Liver (tissue), 9 donors: ENCODE results near the gene LHCGR. TPM values are rescaled to one million over a fixed set of nuclear protein-coding genes. Genes with fewer than 3 reads are reported as not detected.

Source experiments
- DNase-seq: peaks from one replicate; pipeline ENCODE4 v3.0.0-alpha.2; 2017; ENCODE audit warnings: low spot score
- H3K27ac ChIP-seq, 2 donors: one replicate each; pipeline ENCODE4 v1.7.0; 2013; ENCODE audit warnings: inconsistent platforms in 2 of 2, low read length in 2 of 2, control low read depth in 1 of 2, low read depth in 1 of 2, mild to moderate bottlenecking in 1 of 2
- H3K27me3 ChIP-seq, 4 donors: one replicate each; pipeline versions ENCODE4 v1.6.1 to v1.7.0; 2013; ENCODE audit warnings: low read length in 3 of 4, inconsistent platforms in 1 of 4, mild to moderate bottlenecking in 1 of 4, moderate library complexity in 1 of 4; ENCODE audit not compliant: control insufficient read depth in 4 of 4, insufficient read depth in 4 of 4
- H3K36me3 ChIP-seq, 4 donors: one replicate each; pipeline versions ENCODE4 v1.6.1 to v1.7.0; 2013; ENCODE audit warnings: low read length in 3 of 4, mild to moderate bottlenecking in 3 of 4, low read depth in 1 of 4, moderate library complexity in 1 of 4; ENCODE audit not compliant: control insufficient read depth in 4 of 4, insufficient read depth in 3 of 4
- H3K4me1 ChIP-seq, 4 donors: one replicate each; pipeline versions ENCODE4 v1.6.1 to v1.7.0; 2013; ENCODE audit warnings: low read length in 3 of 4, mild to moderate bottlenecking in 3 of 4, moderate library complexity in 1 of 4; ENCODE audit not compliant: control insufficient read depth in 4 of 4, insufficient read depth in 4 of 4
- H3K4me3 ChIP-seq, 3 donors: one replicate each; pipeline versions ENCODE4 v1.6.1 to v1.7.0; 2013; ENCODE audit warnings: low read length in 3 of 3, control low read depth in 1 of 3, low read depth in 1 of 3, mild to moderate bottlenecking in 1 of 3
- H3K9ac ChIP-seq, 2 donors: one replicate each; pipeline ENCODE4 v1.7.0; 2013; ENCODE audit warnings: low read length in 2 of 2, mild to moderate bottlenecking in 2 of 2, moderate library complexity in 2 of 2, control low read depth in 1 of 2, low read depth in 1 of 2
- H3K9me3 ChIP-seq, 4 donors: one replicate each; pipeline versions ENCODE4 v1.6.1 to v1.7.0; 2013; ENCODE audit warnings: low read length in 3 of 4; ENCODE audit not compliant: control insufficient read depth in 4 of 4
- ATF3 ChIP-seq: IDR thresholded peaks from 2 replicates; pipeline ENCODE4 v1.6.1; 2016; ENCODE audit warnings: antibody characterized with exemption
- CTCF ChIP-seq: fragments of 150-350 bp; IDR thresholded peaks from 2 replicates; pipeline ENCODE4 v1.5.1; 2017; ENCODE audit warnings: improper control_type of control experiment, low read depth, low read length; ENCODE audit not compliant: missing input control
- EGR1 ChIP-seq, 2 donors: IDR thresholded peaks; 2 replicates each; pipeline ENCODE4 v1.6.1; 2016 to 2018; ENCODE audit warnings: antibody characterized with exemption in 2 of 2, low read depth in 2 of 2
- FOXA1 ChIP-seq: IDR thresholded peaks from 2 replicates; pipeline ENCODE4 v1.6.1; 2016; ENCODE audit warnings: antibody characterized with exemption
- FOXA2 ChIP-seq: IDR thresholded peaks from 2 replicates; pipeline ENCODE4 v1.6.1; 2016; ENCODE audit warnings: antibody characterized with exemption
- GABPA ChIP-seq, 2 donors: IDR thresholded peaks in 1 of 2; conservative IDR thresholded peaks in 1 of 2; 2 replicates each; pipeline ENCODE4 v1.6.1; 2016; ENCODE audit warnings: antibody characterized with exemption in 2 of 2, mild to moderate bottlenecking in 1 of 2, moderate library complexity in 1 of 2
- HNF4A ChIP-seq, 2 donors: conservative IDR thresholded peaks; 2 replicates each; pipeline ENCODE4 v1.6.1; 2016; ENCODE audit warnings: antibody characterized with exemption in 2 of 2, mild to moderate bottlenecking in 2 of 2
- HNF4G ChIP-seq: IDR thresholded peaks from 2 replicates; pipeline ENCODE4 v1.6.1; 2016; ENCODE audit warnings: antibody characterized with exemption
- JUND ChIP-seq, 2 donors: IDR thresholded peaks; 2 replicates each; pipeline ENCODE4 v1.6.1; 2016; ENCODE audit warnings: antibody characterized with exemption in 2 of 2
- NR2F2 ChIP-seq: IDR thresholded peaks from 2 replicates; pipeline ENCODE4 v1.6.1; 2016; ENCODE audit warnings: antibody characterized with exemption
- RAD21 ChIP-seq, 2 donors: IDR thresholded peaks; 2 replicates each; pipeline ENCODE4 v1.6.1; 2016; ENCODE audit warnings: antibody characterized with exemption in 2 of 2, mild to moderate bottlenecking in 2 of 2
- REST ChIP-seq: IDR thresholded peaks from 2 replicates; pipeline ENCODE4 v1.6.1; 2016; ENCODE audit warnings: antibody characterized with exemption, mild to moderate bottlenecking
- RXRA ChIP-seq, 2 donors: IDR thresholded peaks; 2 replicates each; pipeline ENCODE4 v1.6.1; 2017 to 2018; ENCODE audit warnings: antibody characterized with exemption in 2 of 2, mild to moderate bottlenecking in 1 of 2
- SP1 ChIP-seq: IDR thresholded peaks from 2 replicates; pipeline ENCODE4 v1.6.1; 2018; ENCODE audit warnings: antibody characterized with exemption, mild to moderate bottlenecking
- YY1 ChIP-seq: IDR thresholded peaks from 2 replicates; pipeline ENCODE4 v1.6.1; 2016; ENCODE audit warnings: antibody characterized with exemption, mild to moderate bottlenecking
- ZBTB33 ChIP-seq: IDR thresholded peaks from 2 replicates; pipeline ENCODE4 v1.6.1; 2016; ENCODE audit warnings: antibody characterized with exemption
- WGBS: extraction: QIAGEN DNeasy Blood & Tissue Kit; methylation state at CpG from one replicate; pipeline ENCODE4 v1.1.7; 2013; 5-methylcytosine and 5-hydroxymethylcytosine counted together
- polyA plus RNA-seq, 2 donors: library from polyadenylated mRNA; stranded (reverse) in 1 of 2; unstranded in 1 of 2; fragments of 200-250 nt in 1 of 2; fragments of >200 nt in 1 of 2; fragmentation: Nextera tagmentation in 1 of 2; extraction: Ambion mirVana in 1 of 2; gene quantifications; one replicate each; pipeline versions ENCODE4 v1.2.1 to v1.2.3, GENCODE V29; 2013 to 2015
- total RNA-seq, 2 donors: library from RNA; depleted of rRNA; stranded (reverse); fragments of >200 nt; gene quantifications; one replicate each; pipeline ENCODE4 v1.2.3, GENCODE V29; 2014
- TF ChIP-seq, protein P1 (sequence below): IDR thresholded peaks from 2 replicates; pipeline ENCODE4 v1.6.1; 2016; ENCODE audit warnings: antibody characterized with exemption
- donor health status: healthy.
- donor health status: healthy.
- donor health status: healthy.
- donor health status: healthy.
- donor health status: healthy.

The LHCGR gene
- total and polyA plus RNA-seq, 4 donors, result not detected

GRCh38 chr2:48736251-48736650 lies 19.3 kb downstream of the LHCGR start (continued):
- TF ChIP-seq RAD21 (IDR thresholded peaks at IDR 0.05) (no peak), RXRA (IDR thresholded peaks at IDR 0.05) (no peak), HNF4A (conservative IDR thresholded peaks at IDR 0.05) (no peak), EGR1 (IDR thresholded peaks at IDR 0.05; ENCODE audit: low read depth in 2 of 2) (no peak)

DNA sequence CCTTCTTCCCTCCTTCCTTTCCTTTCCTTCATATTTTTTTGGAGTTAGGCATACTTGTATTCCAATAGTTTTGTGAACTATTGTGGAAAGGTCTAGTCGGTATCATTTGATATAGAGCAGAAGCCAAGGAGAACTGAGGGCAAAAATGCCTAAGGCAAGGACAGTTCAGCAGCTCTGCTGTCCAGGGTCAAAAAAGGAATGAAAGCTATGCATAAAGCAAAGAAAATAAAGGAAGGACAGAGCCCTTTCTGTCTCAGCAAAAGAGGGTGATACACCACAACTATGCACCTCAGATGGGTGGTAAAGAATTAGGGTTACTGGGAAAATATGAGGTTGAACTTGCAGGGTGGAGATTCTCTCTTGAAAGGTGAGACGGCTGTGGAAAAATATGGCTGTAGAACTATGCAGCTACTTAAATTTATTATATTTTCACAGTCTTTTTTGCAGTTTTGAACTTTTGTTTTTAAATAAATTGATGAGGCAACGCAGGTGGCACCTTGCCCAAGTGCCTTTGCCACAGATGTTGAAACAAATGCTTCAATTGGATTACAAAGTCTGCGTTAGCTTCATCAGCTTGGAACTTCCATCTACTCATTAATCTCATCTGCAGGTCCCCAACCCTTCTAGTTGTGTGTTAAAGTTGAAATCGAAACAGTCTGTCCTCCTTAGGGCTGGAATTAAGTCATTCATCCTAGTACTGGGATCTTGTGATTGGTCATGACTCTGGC lies 20.8 kb downstream of the LHCGR start:
- H3K27me3 ChIP-seq, result no peaks in the 10 kb centered on the region
- no peak overlapping the region for H3K4me3 ChIP-seq
- no peak overlapping the region for H3K27ac ChIP-seq
- H3K4me1 ChIP-seq, result no peaks in the 10 kb centered on the region
- DNase-seq, result no peak
- 56% methylated on average over 5 of the region's 5 CpGs for WGBS
- no peaks in the 10 kb centered on the region for H3K36me3 ChIP-seq
- H3K9me3 ChIP-seq, result no peaks in the 10 kb centered on the region
- no peak for TF ChIP-seq HNF4G
- TF ChIP-seq ZBTB33, result no peak
- no peak for TF ChIP-seq GABPA (IDR thresholded peaks at IDR 0.05 in 1 of 2, conservative IDR thresholded peaks at IDR 0.05 in 1 of 2)
- no peak for TF ChIP-seq RXRA (IDR thresholded peaks at IDR 0.05)
- no peak for TF ChIP-seq NR2F2
- no peak for TF ChIP-seq RAD21 (IDR thresholded peaks at IDR 0.05)
- TF ChIP-seq, protein P1, sequence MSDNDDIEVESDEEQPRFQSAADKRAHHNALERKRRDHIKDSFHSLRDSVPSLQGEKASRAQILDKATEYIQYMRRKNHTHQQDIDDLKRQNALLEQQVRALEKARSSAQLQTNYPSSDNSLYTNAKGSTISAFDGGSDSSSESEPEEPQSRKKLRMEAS, result no peak
- no peak for TF ChIP-seq FOXA2
- TF ChIP-seq SP1, result no peak
- TF ChIP-seq CTCF, result no peak
- no peak for TF ChIP-seq ATF3
- no peak for TF ChIP-seq FOXA1
- no peak for TF ChIP-seq YY1
- no peak for TF ChIP-seq JUND (IDR thresholded peaks at IDR 0.05)
- no peak for TF ChIP-seq EGR1 (IDR thresholded peaks at IDR 0.05; ENCODE audit: low read depth in 2 of 2)
- TF ChIP-seq HNF4A (conservative IDR thresholded peaks at IDR 0.05), result no peak
- no peak for TF ChIP-seq REST
- H3K9ac ChIP-seq, result no peak overlapping the region
